Measurements from ENCODE around the gene MAST2. TPM values are rescaled to one million over a fixed set of nuclear protein-coding genes. Genes with fewer than 3 reads are reported as not detected.
"Not testable (repeated sequence)": the region's sequence is repeated elsewhere in the genome, so short reads cannot be mapped to it uniquely, and the experiment has no call there.

The MAST2 gene
- total and polyA plus RNA-seq, 5 experiments from 2014 or later = 0.48 to 8.9 (median 1.7) TPM

GRCh38 chr1:45943185-45943584, 139.8 kb downstream of the MAST2 start:
- peaks cover 0 to 18% (median 13%) of the 10 kb centered on the region in 3 donors for H3K36me3 Mint-ChIP-seq

DNA sequence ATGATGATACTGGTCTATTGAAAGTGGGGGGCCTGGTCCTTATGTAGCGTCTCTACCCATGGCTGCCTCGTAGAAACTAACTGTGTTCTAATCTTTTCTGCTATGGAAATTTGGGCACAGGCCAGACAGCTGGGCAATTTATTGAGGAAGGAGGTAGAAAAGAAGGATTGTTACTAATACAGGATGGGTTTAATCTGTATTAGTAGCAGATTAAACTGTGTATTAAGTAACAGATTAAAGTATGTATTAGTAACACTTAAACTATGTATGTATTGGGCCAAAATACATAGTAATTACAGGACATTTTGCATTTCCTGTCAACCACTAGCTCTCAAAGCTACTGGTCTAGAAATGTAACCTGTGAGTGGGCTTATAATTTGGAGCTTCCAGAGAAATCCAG, 142.0 kb downstream of the MAST2 start:
- no peak for ATAC-seq
- H3K4me3 Mint-ChIP-seq = no peak overlapping the region
- H3K27ac Mint-ChIP-seq = no peak overlapping the region
- no peak for DNase-seq
- peaks cover 0 to 18% (median 13%) of the 10 kb centered on the region in 3 donors for H3K36me3 Mint-ChIP-seq
- H3K4me1 Mint-ChIP-seq = peaks cover 0 to 3% (median 0%) of the 10 kb centered on the region in 4 donors
- H3K9me3 Mint-ChIP-seq = peaks cover 3 to 19% (median 9%) of the 10 kb centered on the region in 9 donors
- POLR2A ChIA-PET = no interaction called here
- H3K27me3 Mint-ChIP-seq = peaks cover 0 to 3% (median 0%) of the 10 kb centered on the region in 5 donors

More at GRCh38 chr1:45943185-45943584, 139.8 kb downstream of the MAST2 start:
- ATAC-seq (no peak), DNase-seq (no peak)
- POLR2A ChIA-PET = no interaction called here
- H3K27ac Mint-ChIP-seq = no peak overlapping the region
- peaks cover 0 to 3% (median 0%) of the 10 kb centered on the region in 4 donors for H3K4me1 Mint-ChIP-seq
- H3K27me3 Mint-ChIP-seq = peaks cover 0 to 3% (median 0%) of the 10 kb centered on the region in 5 donors
- no peak overlapping the region for H3K4me3 Mint-ChIP-seq
- peaks cover 5 to 19% (median 9%) of the 10 kb centered on the region in 9 donors for H3K9me3 Mint-ChIP-seq

DNA sequence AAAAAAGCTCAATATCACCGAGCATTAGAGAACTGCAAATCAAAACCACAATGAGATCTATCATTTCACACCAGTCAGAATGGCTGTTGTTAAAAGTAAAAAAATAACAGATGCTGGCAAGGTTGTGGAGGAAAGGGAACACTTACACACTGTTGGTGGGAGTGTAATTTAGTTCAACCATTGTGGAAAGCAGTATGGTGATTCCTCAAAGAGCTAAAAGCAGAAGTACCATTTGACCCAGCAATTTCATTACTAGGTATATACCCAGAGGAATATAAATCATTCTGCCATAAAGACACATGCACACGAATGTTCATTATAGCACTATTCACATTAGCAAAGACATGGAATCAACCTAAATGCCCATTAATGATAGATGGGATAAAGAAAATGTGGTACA, 146.1 kb downstream of the MAST2 start:
- H3K27me3 Mint-ChIP-seq, H3K4me3 Mint-ChIP-seq, H3K9me3 Mint-ChIP-seq, H3K4me1 Mint-ChIP-seq, ATAC-seq, H3K36me3 Mint-ChIP-seq, DNase-seq, H3K27ac Mint-ChIP-seq, POLR2A ChIA-PET: not testable (repeated sequence)

DNA sequence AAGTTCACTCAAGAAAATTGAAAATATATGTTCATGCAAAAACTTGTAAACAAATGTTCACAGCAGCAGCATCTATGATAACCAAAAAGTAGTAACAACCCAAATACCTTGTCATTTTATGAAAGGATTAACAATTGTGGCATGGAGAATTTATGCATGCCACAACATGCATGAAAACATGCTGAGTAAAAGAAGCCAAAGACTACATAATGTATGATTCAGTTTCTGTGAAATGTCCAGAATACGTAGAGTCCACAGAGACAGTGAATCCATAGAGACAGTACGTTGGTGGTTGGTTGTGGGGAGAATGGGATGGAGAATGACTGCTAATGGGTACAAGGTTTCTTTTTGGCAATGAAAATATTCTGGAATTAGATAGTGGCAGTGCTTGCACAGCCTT, 148.7 kb downstream of the MAST2 start:
- H3K4me3 Mint-ChIP-seq = no peak overlapping the region
- POLR2A ChIA-PET = no interaction called here
- DNase-seq (no peak), ATAC-seq (no peak)
- peaks cover 0 to 2% (median 0%) of the 10 kb centered on the region in 9 donors for H3K9me3 Mint-ChIP-seq
- no peak overlapping the region for H3K27ac Mint-ChIP-seq
- peaks cover 0 to 3% (median 0%) of the 10 kb centered on the region in 3 donors for H3K36me3 Mint-ChIP-seq
- H3K27me3 Mint-ChIP-seq = peaks cover 0 to 3% (median 0%) of the 10 kb centered on the region in 5 donors
- H3K4me1 Mint-ChIP-seq = peaks cover 0 to 3% (median 0%) of the 10 kb centered on the region in 4 donors

- Mint-ChIP-seq H3K4me3 (no peak overlapping the region), H3K4me1 (no peaks in the 10 kb centered on the region), H3K9me3 (no peaks in the 10 kb centered on the region), H3K27me3 (no peaks in the 10 kb centered on the region), H3K36me3 (no peaks in the 10 kb centered on the region), H3K27ac (no peak overlapping the region)
- DNase-seq (no peak), ATAC-seq (no peak)
- POLR2A ChIA-PET = interaction anchor here (0.6 kb wide), 1 partner anchor 822 kb away, joined by 3 read pairs; no protein-coding TSS in a partner anchor
Measured at GRCh38 chr1:45953934-45954847, 150.8 kb downstream of the MAST2 start.

DNA sequence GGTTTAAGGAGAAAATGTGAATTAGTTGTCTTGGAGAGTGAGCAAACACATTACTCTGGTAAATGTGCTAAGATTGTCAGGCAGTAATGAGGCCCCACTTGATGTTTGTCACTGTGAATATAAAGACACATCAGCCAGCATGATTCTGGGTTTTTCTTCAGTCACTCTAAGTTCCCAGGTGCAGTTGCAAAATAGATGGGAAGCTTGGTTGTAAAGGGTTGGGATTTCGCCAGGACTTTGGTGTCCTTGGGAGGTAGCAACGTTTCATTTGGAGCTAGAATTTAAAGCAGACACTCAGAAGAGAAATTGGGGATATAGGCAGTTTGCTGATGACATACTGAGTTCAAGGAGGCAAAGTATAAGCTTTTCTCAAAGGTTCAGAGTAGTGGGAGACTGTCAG, 154.3 kb downstream of the MAST2 start:
- Mint-ChIP-seq H3K27ac (no peak overlapping the region), H3K4me3 (no peak overlapping the region), H3K9me3 (no peaks in the 10 kb centered on the region), H3K27me3 (no peaks in the 10 kb centered on the region), H3K36me3 (peaks cover 0 to 4% (median 0%) of the 10 kb centered on the region in 3 donors), H3K4me1 (no peaks in the 10 kb centered on the region)
- POLR2A ChIA-PET = no interaction called here
- no peak for DNase-seq
- no peak for ATAC-seq

GRCh38 chr1:45958317-45958716, 154.9 kb downstream of the MAST2 start:
- ATAC-seq = no peak

DNA sequence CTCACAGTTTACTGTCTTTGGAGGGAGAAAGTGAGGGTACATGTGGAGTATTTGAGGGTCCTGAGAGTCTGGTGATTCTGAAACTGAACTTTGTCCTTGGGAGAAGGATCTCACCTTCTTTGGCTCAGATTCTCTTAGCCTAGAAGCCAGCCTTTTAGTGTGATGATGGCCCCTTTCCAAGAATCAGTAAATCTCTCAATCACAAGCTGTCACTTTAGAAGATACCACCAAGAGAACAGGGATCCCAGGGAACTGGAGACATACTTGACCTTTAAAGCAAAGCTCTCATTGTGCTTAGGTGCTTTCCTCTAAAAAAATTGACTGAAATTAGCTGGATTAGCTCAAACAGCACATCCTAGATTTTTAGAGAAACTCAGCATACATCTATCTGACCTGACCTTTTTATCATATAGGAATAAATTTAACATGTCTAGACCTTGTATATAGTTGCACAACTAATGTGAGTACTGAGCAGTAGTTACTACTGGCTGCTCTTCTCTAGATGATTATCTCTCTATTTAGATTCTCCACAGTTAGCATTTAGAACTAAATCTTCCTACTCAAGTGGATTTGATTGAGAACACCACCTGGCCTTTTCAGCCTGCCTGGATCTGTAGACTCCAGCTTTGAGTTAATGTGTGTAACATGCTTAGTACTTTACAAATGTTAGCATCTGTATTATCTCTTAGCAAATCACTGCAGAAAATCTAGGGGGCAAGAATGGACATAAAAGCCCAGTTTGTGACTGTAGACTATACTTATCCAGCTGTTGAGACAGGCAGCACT, 157.7 kb downstream of the MAST2 start:
- Mint-ChIP-seq H3K27me3 (no peaks in the 10 kb centered on the region), H3K4me3 (no peak overlapping the region), H3K36me3 (peaks cover 0 to 15% (median 0%) of the 10 kb centered on the region in 3 donors), H3K9me3 (peaks cover 0 to 5% (median 0%) of the 10 kb centered on the region in 9 donors), H3K27ac (no peak overlapping the region), H3K4me1 (peaks cover 0 to 1% (median 0%) of the 10 kb centered on the region in 4 donors)
- ATAC-seq (no peak), DNase-seq (no peak)
- POLR2A ChIA-PET = no interaction called here

More at GRCh38 chr1:45958317-45958716, 154.9 kb downstream of the MAST2 start:
- no peak for DNase-seq
- no peak overlapping the region for H3K4me3 Mint-ChIP-seq
- H3K36me3 Mint-ChIP-seq = peaks cover 0 to 8% (median 0%) of the 10 kb centered on the region in 3 donors
- no peaks in the 10 kb centered on the region for H3K4me1 Mint-ChIP-seq
- peaks cover 0 to 4% (median 0%) of the 10 kb centered on the region in 9 donors for H3K9me3 Mint-ChIP-seq
- POLR2A ChIA-PET = no interaction called here
- no peaks in the 10 kb centered on the region for H3K27me3 Mint-ChIP-seq
- H3K27ac Mint-ChIP-seq = peak overlapping the region in 1 of 10 donors; percentile 22

- POLR2A ChIA-PET = not testable (repeated sequence)
Measured at GRCh38 chr1:45961936-45962335, 158.5 kb downstream of the MAST2 start.

DNA sequence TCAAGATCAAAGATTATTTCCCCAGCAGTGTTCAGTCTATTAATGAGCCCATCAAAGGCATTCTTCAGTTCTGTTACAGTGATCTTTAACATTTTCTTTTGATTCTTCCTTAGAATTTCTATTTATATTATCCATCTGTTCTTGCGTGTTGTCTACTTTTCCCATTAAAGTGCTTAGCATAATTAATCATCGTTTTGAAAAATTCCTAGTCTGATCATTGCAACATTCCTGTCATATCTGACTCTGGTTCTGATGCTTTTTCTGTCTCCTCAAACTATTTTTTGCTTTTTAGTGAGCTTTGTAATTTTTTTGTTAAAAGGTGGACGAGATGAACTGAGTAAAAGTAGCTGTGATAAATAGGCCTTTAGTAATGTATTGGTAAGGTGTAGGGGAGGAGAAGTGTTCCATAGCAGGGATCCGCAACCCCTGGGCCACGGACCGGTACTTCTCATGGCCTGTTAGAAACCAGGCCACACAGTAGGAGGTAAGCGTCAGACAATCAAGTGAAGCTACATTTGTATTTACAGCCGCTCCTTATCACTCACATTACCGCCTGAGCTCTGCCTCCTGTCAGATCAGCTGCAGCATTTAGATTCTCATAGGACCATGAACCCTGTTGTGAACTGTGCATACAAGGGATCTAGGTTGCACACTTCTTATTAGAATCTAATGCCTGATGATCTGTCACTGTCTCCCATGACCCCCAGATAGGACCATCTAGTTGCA, 165.7 kb downstream of the MAST2 start:
- H3K4me1 Mint-ChIP-seq = no peaks in the 10 kb centered on the region
- ATAC-seq (no peak), DNase-seq (no peak)
- no peaks in the 10 kb centered on the region for H3K27me3 Mint-ChIP-seq
- POLR2A ChIA-PET = no interaction called here
- peaks cover 0 to 6% (median 0%) of the 10 kb centered on the region in 3 donors for H3K36me3 Mint-ChIP-seq
- no peak overlapping the region for H3K27ac Mint-ChIP-seq
- no peak overlapping the region for H3K4me3 Mint-ChIP-seq
- H3K9me3 Mint-ChIP-seq = no peaks in the 10 kb centered on the region

More at GRCh38 chr1:45961936-45962335, 158.5 kb downstream of the MAST2 start:
- peaks cover 0 to 15% (median 0%) of the 10 kb centered on the region in 3 donors for H3K36me3 Mint-ChIP-seq
- not testable (repeated sequence) for H3K4me1 Mint-ChIP-seq, H3K4me3 Mint-ChIP-seq, H3K27me3 Mint-ChIP-seq, H3K9me3 Mint-ChIP-seq, H3K27ac Mint-ChIP-seq, DNase-seq, ATAC-seq

DNA sequence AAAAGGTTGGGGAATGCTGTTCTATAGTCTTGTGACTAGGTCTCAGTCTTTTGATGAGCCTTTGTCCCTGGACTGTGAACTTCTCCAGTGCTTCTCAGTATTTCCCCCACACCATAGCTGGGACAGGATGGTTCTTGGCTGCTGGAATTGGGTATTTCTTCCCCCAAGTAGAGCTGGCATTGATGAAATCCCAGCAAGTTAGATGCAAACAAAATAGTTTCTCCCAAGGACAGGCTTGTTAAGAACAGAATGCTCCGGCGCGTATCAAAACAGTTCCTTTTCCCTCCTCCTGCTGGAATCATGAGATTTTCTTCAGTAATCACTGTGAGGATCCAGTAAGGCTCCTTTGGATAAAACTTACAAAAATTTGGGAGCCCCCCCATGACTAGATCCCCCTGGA, 166.5 kb downstream of the MAST2 start:
- Mint-ChIP-seq H3K4me3 (no peak overlapping the region), H3K9me3 (no peaks in the 10 kb centered on the region), H3K27me3 (no peaks in the 10 kb centered on the region), H3K36me3 (peaks cover 0 to 3% (median 0%) of the 10 kb centered on the region in 3 donors), H3K27ac (no peak overlapping the region), H3K4me1 (no peaks in the 10 kb centered on the region)
- ATAC-seq = no peak
- POLR2A ChIA-PET = interaction anchor here (0.7 kb wide), 1 partner anchor 1818 kb away, joined by 5 read pairs; no protein-coding TSS in a partner anchor
- DNase-seq = no peak

DNA sequence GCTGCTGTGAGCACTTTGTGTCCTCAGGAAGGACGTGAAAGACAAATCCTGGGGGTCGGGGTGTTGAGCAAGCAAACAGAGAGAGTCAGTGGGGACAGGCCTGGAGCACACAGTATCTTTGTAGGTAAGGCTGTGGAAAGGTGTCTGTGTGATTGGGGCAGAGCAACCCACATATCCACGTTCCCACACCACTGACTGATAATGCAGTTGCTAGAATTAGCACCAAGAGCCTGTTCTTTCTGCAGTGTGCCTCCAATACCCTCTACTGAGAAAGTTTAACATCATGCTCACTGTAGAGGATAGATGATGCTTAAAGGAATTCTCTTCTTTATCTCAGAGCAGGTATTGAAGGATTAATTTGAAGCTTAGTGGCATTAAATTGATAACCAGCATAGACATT, 167.9 kb downstream of the MAST2 start:
- DNase-seq = no peak
- Mint-ChIP-seq H3K4me3 (no peak overlapping the region), H3K36me3 (peaks cover 0 to 3% (median 0%) of the 10 kb centered on the region in 3 donors), H3K9me3 (no peaks in the 10 kb centered on the region), H3K4me1 (no peaks in the 10 kb centered on the region), H3K27ac (no peak overlapping the region), H3K27me3 (no peaks in the 10 kb centered on the region)
- POLR2A ChIA-PET = no interaction called here
- no peak for ATAC-seq

Data from naive thymus-derived CD8-positive, alpha-beta T cell (primary cell).